Stimulated activated CD4-positive, alpha-beta T cell treated with anti-CD3 and anti-CD28 coated beads, Interleukin-1b, Interleukin-23, amount 100 ng/mL, for 48 hours (primary cell): ENCODE results near the gene PRIMA1.
"Not testable (repeated sequence)": the region's sequence is repeated elsewhere in the genome, so short reads cannot be mapped to it uniquely, and the experiment has no call there.

Experiments used
- DNase-seq: peaks from one replicate; pipeline ENCODE4 v3.0.0-alpha.2; 2020

Gene PRIMA1, protein sequence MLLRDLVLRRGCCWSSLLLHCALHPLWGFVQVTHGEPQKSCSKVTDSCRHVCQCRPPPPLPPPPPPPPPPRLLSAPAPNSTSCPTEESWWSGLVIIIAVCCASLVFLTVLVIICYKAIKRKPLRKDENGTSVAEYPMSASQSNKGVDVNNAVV

DNA sequence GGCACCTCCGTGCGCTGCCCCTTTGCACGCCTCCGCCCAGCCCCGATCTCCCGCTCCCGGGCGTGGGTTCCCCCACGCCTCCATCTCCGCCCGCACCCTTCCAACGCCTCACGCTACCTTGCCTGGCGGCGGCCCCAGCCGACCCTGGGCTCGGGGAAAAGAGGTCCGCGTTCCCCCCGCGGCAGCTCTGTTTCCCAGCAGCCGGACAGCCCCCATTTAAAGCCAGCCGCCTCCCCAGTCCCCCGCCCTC is at the start of gene PRIMA1:
Gene PRIMA1, minus strand, starts transcription at position 193 of the 250 bp plus-strand sequence. CDS start 767 bp downstream, outside the sequence.
- no peak for DNase-seq

DNA sequence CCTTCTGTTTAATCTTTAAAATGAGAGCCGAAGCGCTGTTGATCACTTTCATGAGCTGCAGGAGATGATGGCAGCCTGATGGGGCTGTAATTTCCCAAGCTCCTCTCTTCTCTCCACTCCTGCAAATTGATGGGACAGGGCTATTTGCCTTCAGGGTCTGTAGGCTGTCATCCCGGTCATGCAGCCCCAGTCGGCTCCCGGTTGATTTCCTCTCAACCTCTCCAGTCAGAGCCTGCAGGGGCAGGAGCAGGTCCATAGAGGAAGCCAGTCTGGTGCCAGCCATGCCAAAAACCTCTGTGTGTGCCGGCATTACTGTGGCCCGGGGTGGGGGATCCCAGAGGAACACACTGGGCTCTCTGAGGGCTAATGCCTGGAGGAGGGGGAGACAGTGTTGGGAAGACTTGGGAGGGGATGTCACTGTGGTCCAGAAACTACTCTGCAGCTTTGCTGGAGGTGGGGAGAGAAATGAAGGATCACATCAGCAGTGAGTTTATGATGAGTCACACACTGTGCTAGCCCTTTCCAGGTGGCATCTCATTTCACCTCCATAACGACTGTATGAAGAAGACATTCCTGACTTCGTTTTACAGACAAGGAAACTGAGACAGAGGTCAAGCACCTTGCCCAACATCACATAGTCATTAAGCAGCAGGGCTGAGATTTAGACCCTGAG is 46.5 kb upstream of the PRIMA1 start:
- no peak for DNase-seq

DNA sequence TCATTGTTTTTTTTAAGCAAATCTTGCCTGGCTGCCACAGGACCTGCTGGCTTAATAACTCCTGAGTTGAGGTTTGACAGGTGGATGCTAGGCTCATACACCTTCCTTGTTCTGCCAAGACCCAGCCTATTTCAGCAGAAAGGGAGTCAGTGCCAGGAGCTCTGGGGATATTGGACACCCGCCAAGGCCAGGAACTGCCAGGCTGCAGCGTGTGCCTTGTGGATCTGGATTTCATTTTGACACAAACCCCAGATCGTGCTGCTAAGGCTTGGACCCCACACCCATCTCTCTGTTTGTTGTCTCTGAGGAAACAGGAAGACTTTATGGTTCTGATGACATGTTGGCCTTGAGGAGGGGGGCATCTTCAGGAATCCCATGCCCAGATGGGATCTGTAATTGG is 44.4 kb upstream of the PRIMA1 start:
- no peak for DNase-seq

DNA sequence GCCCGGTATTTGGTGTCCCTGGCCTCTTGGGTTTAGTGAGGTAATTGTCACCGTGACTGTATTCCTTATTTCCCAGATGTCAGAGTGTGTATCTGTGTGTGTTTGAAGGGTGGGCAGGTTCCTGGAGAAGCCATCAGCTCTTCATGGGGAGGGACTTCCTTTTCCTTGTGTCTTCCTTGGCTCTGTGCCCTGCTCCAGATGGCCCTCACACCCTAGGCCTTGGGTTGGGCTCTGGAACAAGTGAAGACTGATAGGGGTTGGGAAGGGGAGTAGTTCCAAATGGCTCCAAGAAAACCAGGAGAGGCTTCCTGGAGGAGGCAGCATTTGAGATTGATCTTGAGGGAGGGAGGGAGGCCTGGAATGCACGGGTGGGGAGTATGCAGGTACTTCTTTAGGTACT is 43.8 kb upstream of the PRIMA1 start:
- DNase-seq, result no peak

DNA sequence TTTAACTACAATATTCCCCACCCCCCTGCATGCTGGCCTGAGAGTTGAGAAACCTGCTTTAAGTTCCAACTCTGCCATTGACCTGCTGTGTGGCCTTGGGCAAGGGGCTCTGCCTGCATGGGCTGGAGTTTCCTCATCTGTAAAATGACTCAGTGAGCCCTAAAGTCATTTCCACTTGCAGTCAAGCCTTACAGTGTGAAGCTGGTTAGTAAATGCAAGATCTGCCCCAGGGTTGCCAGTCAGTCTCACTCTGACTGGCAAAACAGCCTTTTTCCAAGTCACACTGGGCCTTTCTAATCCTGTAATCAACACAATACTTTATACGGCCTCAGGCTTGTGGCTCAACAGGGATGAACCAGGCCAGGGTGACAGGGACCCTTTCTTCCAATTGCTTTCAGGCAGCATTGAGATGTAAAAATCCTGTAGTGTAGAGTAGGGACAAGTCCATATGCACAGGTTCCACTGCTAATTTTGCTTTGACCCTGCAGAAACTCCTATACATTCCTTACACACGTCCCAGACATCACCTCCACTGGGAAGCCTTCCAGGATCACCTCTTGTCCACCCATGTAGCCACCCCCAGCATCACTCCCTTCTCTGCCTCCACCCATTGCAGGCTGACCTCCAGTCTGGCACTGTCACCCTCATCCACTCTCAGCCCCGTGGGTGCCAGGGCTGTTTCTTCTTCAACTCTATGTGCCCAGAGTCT is 42.6 kb upstream of the PRIMA1 start:
- no peak for DNase-seq

DNA sequence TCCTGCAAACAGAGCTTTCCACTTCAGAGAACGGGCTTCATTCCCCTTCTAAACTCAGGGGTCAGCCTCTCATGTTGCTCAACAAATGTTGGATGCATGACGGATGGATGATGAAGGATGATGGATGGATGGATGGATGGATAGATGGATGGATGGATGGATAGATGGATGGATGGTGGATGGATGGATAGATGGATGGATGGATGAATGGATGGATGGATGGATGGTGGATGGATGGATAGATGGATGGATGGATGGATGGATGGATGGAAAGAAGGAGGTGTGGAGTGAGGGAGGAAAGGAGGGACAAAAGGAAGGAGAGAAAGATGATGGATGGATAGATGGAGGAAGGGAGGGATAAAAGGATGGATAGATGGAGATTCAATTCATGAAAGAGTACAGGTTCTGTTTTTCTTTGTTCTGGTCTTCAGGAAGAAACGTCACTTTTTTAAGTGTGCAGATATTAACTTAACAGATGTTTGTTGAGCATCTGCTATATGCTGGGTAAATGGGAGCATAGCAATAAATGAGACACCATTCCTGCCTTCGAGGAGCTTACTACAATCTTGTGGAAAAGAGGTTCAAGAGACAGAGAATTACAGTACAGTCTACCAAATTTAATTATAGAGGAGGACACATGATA is 41.7 kb upstream of the PRIMA1 start:
- DNase-seq, result no peak

DNA sequence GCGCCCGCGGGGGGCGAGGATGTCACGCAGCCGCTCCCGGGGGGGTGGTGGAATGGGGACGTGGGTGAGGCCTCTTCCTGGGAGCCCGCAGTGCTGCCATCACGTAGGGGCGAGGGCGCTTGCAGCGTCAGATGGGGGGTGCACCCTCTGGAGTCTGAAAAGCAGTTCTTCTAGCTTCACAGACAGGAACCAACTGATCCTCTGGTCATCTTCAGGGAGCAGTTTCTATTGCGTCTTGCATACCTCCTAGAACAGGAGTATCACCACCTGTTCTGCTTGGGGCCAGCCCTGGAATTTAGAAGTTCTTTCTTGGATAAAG is 36.9 kb upstream of the PRIMA1 start:
- no peak for DNase-seq

DNA sequence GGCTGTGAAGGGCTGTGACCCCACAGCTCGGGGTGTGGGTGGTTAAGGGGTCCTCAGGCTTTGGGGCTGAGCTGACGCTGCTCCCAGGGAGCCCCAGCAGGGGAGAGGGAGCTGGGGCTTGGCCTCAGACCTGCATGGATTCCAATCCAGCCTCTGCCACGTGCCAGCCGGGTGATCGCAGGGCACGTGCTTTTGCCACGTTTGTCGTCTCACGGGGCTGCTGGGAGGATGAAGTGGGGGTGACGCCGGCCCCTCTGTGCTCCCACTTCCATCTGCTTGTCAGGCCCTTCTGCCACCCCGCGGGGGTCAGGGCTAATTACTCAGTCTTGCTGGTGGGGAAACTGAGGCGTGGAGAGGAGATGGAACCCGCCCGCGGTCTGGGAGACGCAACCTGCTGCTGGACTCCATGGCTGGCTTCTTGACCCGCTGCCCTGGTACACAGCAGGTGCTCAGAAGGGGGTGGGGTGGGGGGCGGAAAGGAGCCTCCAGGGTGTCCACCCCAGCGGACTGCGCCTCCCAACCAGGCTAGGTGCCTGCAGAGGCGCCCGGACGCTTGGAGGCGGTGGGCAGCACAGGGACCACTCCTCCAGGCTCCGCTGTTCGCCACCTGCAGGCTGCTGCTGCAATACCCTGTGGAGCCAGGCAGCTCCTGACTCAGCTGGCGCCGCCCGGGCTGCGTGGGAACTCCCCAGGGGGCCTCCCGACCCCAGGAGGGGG is 36.4 kb upstream of the PRIMA1 start:
- DNase-seq, result no peak

DNA sequence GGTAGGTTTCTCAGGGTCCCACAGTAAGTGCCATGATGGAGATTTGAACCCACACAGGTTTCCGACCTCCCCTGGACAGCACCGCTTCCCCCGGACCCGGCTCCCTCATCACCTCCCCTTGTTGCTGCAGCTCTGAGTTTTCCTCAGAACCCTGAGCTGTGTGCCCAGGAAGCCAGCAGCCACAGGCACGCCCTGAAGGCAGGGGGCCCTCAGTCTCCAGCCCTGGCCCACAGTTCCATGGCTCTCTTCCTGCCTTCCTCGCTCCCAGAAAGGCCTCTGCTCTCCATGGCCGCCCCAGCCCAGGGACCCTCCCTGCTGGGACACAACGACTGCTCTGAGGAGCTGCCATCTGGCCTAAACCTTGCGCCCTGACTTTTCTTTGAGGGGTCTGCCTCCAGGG is 35.8 kb upstream of the PRIMA1 start:
- no peak for DNase-seq

DNA sequence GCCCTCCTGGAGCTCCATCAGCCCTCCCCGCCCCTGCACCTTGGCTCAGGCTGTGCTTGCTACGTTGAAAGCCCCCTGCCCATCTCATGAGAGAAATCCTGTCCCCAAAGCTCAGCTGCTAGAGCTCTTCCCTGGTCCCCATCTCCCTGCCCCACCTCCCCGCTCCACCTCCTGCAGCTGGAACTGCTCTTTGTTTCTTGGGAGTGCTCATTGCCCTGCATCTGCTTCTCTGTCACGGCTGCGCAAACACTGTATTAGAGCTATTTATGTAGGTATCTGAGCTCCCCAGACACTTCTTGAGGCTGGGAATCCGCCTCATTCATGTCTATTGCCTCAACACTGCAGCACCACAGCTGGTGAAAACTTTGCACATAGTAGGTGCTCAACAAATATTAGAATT is 32.8 kb upstream of the PRIMA1 start:
- DNase-seq, result no peak

DNA sequence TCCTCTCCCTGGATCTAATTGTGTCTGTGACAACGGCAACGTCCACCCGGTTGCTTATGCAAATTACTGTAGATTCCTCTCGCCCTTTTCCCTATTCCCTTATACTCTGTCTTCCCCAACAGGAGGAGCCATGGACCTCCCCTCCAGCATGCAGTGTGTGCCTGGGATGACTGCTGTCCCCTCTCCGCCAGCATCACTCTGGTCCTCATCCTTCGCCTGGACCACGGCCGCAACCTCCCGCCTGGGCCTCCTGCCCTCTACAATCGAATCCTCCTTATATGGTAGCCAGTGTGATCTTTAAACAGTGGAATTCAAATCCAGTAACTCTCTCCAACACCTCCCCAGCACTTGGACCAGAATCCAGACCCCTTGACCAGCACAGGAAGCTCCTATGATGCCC is 30.6 kb upstream of the PRIMA1 start:
- no peak for DNase-seq

DNA sequence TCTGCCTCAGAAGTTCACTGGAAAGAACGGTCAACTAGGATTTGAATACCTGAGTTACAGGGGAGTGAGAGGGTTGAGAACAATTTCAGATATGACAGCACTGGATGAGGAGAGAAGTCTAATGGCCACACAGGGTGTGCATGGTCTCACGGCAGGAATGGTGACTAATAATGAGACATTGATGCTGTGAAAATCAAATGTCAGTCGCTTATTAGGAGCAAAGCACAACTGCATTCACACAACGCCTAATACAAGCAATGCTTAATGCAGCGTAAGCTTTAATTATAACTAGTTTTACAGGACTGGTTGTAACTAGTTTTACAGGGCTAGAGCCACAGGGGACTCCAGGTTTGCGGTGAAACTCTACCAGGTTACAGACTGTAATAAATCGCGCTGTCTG is 23.4 kb upstream of the PRIMA1 start:
- no peak for DNase-seq

DNA sequence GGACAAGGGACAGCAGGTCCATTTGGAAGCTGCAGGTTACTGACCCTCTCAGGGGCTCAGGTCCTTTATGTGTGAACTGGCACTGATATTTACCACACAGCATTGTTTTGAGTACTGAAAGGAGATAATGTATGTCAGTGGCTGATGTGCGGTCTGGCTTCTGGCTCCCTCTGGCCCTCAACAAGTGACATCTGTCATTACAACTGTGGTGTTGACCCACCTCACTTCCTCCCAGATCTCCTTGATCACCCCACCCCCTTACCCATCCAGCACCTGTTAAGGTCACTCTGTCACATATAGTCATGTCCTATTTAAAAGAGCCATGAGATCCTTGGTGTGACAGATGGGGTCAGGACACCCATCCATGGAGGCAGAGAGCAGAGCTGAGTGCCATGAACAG is 22.7 kb upstream of the PRIMA1 start:
- no peak for DNase-seq

DNA sequence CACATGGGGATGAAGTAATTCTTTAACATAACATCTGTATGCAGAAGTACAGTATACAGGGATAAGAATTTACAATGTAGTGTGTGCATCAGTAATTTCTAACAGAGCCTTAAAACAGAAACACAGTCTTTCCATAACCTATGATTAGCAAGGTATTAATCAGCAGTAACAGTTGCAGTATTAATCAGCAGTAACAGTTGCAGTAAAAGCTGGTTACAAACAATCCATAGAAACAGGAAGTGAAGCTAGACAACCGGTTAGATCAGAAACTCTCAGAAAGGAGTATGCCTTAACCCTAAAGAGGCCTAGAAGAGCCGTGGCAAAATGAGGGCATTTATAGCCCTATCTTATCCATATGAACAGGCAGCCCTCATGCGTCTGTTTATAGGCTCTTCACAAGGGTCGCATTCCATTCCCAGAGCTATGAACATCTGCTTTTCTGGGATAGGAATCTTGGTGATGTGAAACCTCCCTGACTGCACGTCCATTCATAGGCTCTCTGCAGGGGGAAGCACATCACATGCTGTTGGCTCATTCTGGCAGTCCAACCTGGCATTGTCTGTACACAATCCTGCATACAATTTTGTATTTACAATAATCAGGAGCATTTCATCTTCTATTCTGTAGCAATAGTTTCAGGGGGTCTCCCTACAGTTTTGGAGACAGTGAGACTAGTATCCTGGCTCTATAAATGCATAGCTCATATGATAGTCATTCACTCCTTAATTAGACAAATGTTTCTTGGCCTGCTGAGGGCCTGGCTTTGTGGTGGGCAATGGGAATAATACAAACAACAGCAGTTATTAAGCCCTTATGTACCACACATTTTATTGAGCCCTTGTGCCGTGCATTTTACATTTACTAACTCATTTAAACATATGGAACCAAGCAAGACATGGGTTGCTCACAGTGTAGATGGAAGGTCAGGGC is 21.5 kb upstream of the PRIMA1 start:
- DNase-seq, result not testable (repeated sequence)

DNA sequence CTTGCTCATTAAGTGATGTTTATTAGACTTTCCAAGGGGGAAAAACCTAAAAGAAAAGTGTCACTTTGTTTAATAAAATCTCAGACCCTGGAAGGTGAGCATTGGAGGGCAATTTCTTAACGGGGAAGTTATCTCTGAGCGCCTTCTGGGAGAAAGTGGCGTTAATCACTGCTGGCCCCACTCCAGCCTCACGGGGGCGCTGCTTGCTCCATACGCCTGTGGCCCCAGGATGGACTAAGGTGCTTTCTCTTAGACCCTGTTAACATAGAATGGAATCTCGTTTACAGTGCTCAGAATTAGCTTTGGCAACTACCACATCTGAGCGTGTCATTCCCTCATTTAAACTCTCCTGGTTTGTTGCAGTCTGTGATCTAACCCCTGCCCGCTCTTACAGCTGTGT is 16.4 kb upstream of the PRIMA1 start:
- DNase-seq, result no peak

DNA sequence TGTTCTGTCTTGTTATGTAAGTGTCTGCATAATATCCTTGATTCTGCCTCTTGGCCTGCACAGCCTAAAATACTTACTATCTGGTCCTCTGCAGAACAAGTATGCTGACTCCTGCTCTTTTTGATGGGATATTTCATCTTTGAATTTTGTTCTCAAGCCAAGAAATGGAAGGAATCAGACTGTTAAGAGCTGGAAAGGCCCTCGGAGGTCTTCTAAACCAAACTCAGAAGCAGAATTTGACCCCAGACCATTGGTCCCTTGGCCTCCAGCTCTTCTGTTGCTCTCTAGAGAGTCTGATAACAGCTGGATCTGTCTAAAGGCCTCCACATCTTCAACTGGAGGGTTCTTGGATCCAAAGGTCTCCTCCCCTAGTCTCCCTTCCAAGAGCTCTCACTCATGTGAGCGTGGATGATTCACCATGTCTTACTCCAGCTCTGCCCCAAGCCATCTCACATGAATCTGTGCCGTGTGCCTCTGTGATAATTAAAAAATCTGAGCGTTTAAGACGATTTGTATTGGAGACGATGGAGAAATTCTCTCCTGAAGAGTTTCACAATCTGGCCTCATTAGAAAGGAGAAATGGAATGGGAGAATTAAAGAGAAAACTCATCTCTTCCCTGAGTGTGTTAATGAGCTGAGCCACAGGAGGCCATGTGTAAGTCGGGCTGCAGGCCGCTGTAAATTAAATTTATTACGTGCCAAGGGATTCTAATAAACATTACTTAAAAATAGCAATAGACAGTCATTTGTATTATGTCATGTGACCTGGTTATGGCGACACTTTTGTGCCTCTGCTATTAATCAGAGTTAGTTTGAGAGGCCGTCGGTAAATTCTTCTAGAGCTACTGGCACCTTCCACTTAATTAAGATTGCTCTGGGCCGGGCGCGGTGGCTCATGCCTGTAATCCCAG is 15.4 kb upstream of the PRIMA1 start:
- no peak for DNase-seq

DNA sequence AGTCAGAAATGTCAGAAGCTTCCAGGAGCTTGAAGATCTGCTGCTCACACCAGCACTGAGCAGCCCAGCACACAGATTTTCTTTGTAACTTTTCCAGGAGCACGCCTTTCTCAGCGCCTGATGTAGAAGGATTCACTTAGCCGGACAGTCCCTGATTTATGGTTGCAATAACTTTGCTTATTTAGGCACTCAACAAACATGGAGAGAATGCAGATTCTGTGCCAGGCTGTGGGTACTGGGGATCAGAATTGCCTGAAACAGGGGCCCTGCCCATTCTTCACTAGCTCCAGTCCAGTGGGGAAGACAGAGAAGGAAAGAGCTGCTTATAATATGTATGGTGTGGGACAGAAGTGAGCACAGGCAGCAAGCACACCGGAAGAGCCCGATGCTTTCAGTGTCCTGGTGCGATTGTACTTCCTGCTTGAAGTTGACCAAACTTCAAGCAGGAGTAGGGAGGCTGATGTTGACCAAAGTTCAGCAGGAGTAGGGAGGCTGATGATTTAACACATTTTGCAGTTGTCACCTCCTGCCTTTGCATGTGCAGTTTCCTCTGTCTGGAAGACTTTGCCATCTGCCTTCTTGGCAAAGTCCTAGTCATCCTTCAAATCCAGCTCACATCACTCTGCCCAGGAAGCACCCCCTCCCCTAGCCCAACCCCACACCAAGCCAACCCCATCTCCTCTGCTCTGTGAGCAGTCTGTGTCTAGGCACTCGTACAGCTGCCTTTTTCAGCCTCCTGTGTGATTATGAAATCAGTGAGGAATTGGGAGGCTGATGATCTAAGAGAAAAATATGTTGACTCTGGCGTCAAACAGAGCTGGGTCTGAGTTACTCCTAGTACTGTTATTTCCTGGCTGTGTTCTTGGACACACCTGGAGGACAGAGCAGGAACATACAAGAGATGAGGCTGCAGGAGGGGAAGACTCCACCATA is 12.0 kb upstream of the PRIMA1 start:
- no peak for DNase-seq

DNA sequence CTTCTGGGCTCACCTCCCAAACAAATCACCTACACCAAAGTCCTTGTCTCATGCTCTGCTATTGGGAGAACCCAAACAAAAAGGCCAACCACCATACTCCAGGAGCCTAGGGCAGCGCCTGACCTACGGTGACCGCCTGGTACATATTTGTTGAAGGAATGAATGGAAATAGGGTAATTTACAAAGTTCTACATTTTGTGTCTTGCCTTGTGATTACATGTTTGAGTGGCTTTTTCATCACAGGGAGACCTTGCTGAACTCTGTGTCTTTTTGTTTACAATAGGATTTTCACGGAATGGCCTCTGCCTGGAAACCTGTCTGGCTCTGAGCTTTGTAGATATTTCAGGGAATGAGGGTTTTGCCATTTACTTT is 11.3 kb upstream of the PRIMA1 start:
- no peak for DNase-seq

DNA sequence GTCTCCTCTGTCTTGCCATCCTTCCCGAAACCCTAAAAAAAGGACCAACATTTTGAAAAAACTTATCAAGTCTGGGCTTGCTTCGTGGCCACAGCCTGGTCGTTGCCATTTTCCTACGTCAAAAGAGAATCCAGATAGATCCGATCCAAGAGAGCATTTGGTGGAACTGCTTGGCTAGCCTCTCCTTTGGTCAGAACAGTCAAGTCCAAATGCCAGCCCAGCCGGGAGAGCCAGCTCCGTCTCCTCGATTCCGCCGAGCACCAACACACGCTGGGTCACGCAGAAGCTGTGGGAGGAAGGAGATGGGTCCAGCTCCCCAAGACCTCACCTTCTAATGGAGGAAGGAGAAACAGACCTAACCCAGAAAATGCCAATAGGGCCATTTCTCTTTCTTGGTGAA is 9.3 kb upstream of the PRIMA1 start:
- no peak for DNase-seq

DNA sequence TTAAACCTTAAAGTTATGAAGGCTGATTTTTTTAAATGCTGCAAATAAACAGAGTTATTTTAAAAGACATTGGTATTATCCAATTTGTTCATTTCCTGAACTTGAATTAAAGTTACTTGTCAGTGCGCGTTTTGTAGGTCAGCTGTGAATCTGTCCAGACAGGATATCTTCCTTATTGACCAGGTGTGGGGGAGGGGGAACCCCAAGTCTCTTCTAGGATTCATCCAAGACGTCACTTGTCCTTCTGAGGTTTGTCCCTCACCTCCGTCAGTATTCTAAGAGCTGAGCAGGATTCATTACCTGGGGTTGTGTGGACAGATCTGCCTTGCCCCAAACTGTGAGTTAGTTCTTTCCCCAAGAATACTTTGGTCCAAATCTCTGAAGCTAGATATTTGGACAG is 8.8 kb upstream of the PRIMA1 start:
- DNase-seq, result no peak

DNA sequence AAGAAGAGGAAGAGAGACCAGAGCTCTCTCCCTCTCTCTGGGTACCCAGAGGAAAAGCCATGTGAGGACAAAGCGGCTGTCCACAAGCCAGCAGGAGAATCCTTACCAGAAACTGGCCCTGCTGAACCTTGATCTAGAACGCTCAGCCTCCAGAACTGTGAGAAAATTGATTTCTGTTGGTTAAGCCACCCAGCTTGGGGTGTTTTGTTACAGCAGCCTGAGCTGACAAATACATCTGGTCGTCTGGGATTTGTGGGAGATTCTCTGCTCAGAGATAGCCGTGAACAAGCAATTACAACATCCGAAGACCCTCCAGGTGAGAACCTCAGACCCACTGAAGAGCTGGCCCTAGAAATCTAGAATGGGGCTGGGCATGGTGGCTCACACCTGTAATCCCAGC is 6.5 kb upstream of the PRIMA1 start:
- no peak for DNase-seq
